AG04450 (cell line): ENCODE results near the gene DLL3. TPM values are rescaled to one million over a fixed set of nuclear protein-coding genes. Genes with fewer than 3 reads are reported as not detected.

Experiments
- CTCF ChIA-PET: fragments of 300-600, 350-600 bp; formaldehyde crosslinking; extraction: SDS; loops from one replicate; lab custom pipeline; 2022; ENCODE audit warnings: antibody characterized with exemption, inconsistent platforms; lab: Charles Lee
- POLR2A ChIA-PET: fragments of 350-600 bp; formaldehyde crosslinking; extraction: SDS; loops from one replicate; lab custom pipeline; 2021; ENCODE audit warnings: antibody characterized with exemption, inconsistent platforms; lab: Yijun Ruan, JAX
- DNase-seq: peaks from one replicate; pipeline ENCODE4 v3.0.0-alpha.2; 2011; ENCODE audit warnings: low read depth, low spot score
- H3K27ac ChIP-seq: one replicate; pipeline ENCODE4 v1.5.1; 2012; ENCODE audit warnings: low read depth, low read length, control low read depth
- H3K27me3 ChIP-seq: one replicate; pipeline ENCODE4 v1.6.0; 2012; ENCODE audit warnings: low read length; ENCODE audit not compliant: control insufficient read depth, insufficient read depth
- H3K4me3 ChIP-seq: 2 replicates; pipeline ENCODE4 v1.5.1; 2011; ENCODE audit warnings: mild to moderate bottlenecking, low read depth, low read length, control low read depth
- H3K9me3 ChIP-seq: 2 replicates; pipeline ENCODE4 v1.5.1; 2012; ENCODE audit warnings: low read length; ENCODE audit not compliant: control insufficient read depth, insufficient read depth
- CTCF ChIP-seq: IDR thresholded peaks from 2 replicates; pipeline ENCODE4 v1.5.1; 2011; ENCODE audit warnings: low read depth, low read length, control low read depth, inconsistent platforms
- polyA plus RNA-seq: library from polyadenylated mRNA; depleted of rRNA; stranded (reverse); fragments of >200 nt; gene quantifications from 2 replicates; pipeline ENCODE4 v1.2.3, GENCODE V29; 2011

The DLL3 gene
- polyA plus RNA-seq, 1 experiment: 0.47 TPM

DNA sequence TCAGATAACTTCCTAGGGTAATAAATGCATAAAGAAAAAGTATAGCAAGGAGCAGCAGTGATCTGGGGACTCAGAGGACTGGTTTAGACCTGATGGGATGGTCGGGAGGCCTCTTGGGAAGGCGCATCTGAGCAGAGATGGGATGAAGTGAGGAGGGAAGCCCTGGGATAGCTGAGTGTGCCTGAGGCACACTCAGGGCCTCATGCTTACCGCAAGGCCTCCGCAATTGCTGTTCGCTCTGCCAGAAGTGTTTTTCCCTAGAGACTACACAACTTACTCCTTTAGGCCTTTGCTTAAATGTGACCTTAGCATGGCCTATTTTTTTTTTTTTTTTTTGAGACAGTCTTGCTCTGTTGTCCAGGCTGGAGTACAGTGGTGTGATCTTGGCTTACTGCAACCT, 4.1 kb upstream of the DLL3 start:
- no peak overlapping the region for H3K27ac ChIP-seq
- POLR2A ChIA-PET: interaction anchor here (0.7 kb wide), 1 partner anchor 14 kb away, joined by 3 read pairs; the partner anchor contains the start of gene TIMM50
- TF ChIP-seq CTCF: no peak

DNA sequence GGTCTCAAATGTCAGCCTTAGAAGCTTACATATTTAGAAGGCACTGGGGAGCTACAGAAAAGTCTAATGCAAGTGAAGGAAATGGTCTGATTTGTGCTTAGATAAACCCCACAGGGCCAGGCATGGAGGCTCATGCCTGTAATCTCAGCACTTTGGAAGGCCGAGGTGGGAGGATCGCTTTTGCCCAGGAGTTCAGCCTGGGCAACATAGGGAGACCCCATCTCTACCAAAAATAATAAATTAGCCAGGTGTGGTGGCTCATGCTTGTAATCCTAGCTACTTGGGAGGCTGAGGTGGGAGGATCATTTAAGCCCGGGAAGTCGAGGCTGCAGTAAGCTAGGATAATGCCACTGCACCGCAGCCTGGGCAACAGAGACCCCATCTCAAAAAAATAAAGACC, 2.7 kb upstream of the DLL3 start:
- CTCF ChIA-PET: interaction anchor here (0.6 kb wide), 1 partner anchor 70 kb away, joined by 3 read pairs; no protein-coding TSS in a partner anchor
- POLR2A ChIA-PET: no interaction called here

More for the DNA sequence above, 4.1 kb upstream of the DLL3 start:
- Histone ChIP-seq H3K27me3 (peaks cover 21% of the 10 kb centered on the region), H3K4me3 (no peak overlapping the region), H3K9me3 (no peaks in the 10 kb centered on the region)
- CTCF ChIA-PET: interaction anchor here (0.6 kb wide), 1 partner anchor 9 kb away, joined by 4 read pairs; no protein-coding TSS in a partner anchor
- DNase-seq: no peak

DNA sequence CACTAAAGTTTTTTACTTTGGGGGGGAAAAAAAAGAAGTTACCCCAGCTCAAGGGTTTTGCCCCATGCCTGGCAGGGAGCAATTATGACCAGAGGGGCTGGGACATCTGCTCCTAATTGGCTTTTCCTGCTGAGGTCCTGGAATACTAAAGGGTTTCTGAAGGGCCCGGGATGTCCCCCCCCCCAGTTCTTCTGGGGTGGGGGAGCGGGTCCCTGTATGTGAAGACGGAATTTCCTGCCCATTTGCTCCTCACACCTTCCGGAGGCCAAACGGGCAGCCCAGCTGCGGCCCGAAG, 1.1 kb upstream of the DLL3 start:
- no peak for TF ChIP-seq CTCF
- no peaks in the 10 kb centered on the region; the same call in 1 of the 2 replicates for H3K9me3 ChIP-seq
- peaks cover 38% of the 10 kb centered on the region for H3K27me3 ChIP-seq
- POLR2A ChIA-PET: interaction anchor here (1.6 kb wide), 1 partner anchor 62 kb away, joined by 8 read pairs; the partner anchor contains the start of gene RPS16
- no peak for DNase-seq
- CTCF ChIA-PET: interaction anchor here (1.2 to 1.9 kb wide), 4 partner anchors 18 to 57 kb away, joined by 4 to 15 read pairs (median 4); partner anchors contain the start of genes EID2B and SELENOV
- no peak overlapping the region for H3K27ac ChIP-seq
- H3K4me3 ChIP-seq: no peak overlapping the region

More for the DNA sequence above, 2.7 kb upstream of the DLL3 start:
- Histone ChIP-seq H3K27me3 (peaks cover 33% of the 10 kb centered on the region), H3K9me3 (no peaks in the 10 kb centered on the region), H3K27ac (no peak overlapping the region), H3K4me3 (no peak overlapping the region)
- no peak for TF ChIP-seq CTCF
- no peak for DNase-seq

DNA sequence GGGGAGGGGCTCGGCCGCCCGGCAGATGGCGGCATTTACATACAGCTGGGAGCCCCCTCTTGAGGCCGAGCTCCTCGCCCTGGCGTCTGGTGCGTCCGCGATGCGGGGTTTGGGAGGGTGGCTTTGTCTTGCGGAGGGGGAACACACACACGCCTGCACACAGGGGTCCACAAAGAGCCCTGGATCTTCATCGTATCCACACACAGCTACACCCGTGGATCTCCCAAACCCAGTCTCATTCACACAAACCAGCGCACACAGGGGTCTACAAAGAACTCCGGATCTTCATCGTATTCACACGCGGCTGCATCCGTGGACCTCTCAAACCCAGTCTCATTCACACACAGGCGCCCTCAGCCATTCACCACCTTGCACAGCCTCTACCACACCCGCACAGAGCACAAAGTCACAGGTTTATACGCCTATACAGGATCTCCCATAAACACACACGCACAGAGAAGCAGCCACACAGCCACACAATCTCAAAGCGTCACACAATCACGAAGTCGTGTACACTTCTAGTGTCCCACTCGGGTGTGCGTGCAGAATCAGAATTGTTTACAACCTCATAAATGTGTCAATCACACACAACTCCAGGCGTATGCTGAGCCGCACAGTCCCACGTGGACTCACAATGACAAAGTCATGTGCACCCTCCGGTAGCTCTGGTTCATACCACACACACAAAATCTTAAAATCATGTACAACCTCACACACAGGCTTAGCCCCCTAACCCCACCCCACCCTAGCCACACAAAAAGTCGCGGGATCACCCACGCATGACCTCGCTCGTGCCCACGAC, 550 bp upstream of the DLL3 start:
- no peak for DNase-seq
- ChIA-PET CTCF (interaction anchor here (0.6 to 1.9 kb wide), 6 partner anchors 17 to 58 kb away, joined by 3 to 15 read pairs (median 4); partner anchors contain the start of genes EID2, EID2B and SELENOV), POLR2A (interaction anchor here (1.6 kb wide), 1 partner anchor 62 kb away, joined by 8 read pairs; the partner anchor contains the start of gene RPS16)
- peak; percentile 46 for TF ChIP-seq CTCF
- H3K27ac ChIP-seq: no peak overlapping the region
- peaks cover 38% of the 10 kb centered on the region for H3K27me3 ChIP-seq
- peaks cover 3% of the 10 kb centered on the region; the same call in 1 of the 2 replicates for H3K9me3 ChIP-seq
- peak overlapping the region; percentile 39 for H3K4me3 ChIP-seq

GRCh38 chr19:39499932-39500331, 1.2 kb downstream of the DLL3 start:
- Histone ChIP-seq H3K4me3 (no peak overlapping the region), H3K27ac (no peak overlapping the region), H3K9me3 (peaks cover 3% of the 10 kb centered on the region; the same call in 1 of the 2 replicates), H3K27me3 (peaks cover 50% of the 10 kb centered on the region)
- ChIA-PET POLR2A (interaction anchor here (0.7 kb wide), 1 partner anchor 325 kb away, joined by 5 read pairs; no protein-coding TSS in a partner anchor), CTCF (no interaction called here)
- TF ChIP-seq CTCF: no peak
- no peak for DNase-seq
